GM21825 (cell line): ENCODE measurements around the gene ACOT8.

Experiments used
- ATAC-seq: cut with Tn5 transposase; IDR thresholded peaks from one replicate; pipeline ENCODE4 v1.9.1; 2021; ENCODE audit warnings: mild to moderate bottlenecking, moderate library complexity; ENCODE audit not compliant: unreplicated experiment

The ACOT8 gene

GRCh38 chr20:45859916-45860315, 2.7 kb upstream of the ACOT8 start:
- no peak for ATAC-seq

- peak; percentile 28 for ATAC-seq
These were observed 657 bp upstream of the ACOT8 start for GRCh38 chr20:45857882-45858216.

GRCh38 chr20:45853484-45853883, 3.7 kb downstream of the ACOT8 start:
- no peak for ATAC-seq

- no peak for ATAC-seq
These were observed 4.9 kb downstream of the ACOT8 start for GRCh38 chr20:45852326-45852725.

- no peak for ATAC-seq
These were observed 5.7 kb downstream of the ACOT8 start for GRCh38 chr20:45851501-45851900.

GRCh38 chr20:45850926-45851325, 6.3 kb downstream of the ACOT8 start:
- no peak for ATAC-seq

- ATAC-seq: no peak
These were observed 7.0 kb downstream of the ACOT8 start for GRCh38 chr20:45850238-45850637.

GRCh38 chr20:45848969-45849582, 8.1 kb downstream of the ACOT8 start:
- ATAC-seq: no peak

GRCh38 chr20:45848421-45848820, 8.8 kb downstream of the ACOT8 start:
- ATAC-seq: no peak

- ATAC-seq: no peak
These were observed 11.7 kb downstream of the ACOT8 start for GRCh38 chr20:45845452-45845851.

GRCh38 chr20:45843506-45843905, 13.7 kb downstream of the ACOT8 start:
- ATAC-seq: no peak

- no peak for ATAC-seq
These were observed 14.9 kb downstream of the ACOT8 start for GRCh38 chr20:45842169-45842812.

GRCh38 chr20:45841407-45842129, 15.6 kb downstream of the ACOT8 start:
- ATAC-seq: no peak

GRCh38 chr20:45840700-45841198, 16.4 kb downstream of the ACOT8 start:
- no peak for ATAC-seq

GRCh38 chr20:45836841-45837240, 20.4 kb downstream of the ACOT8 start:
- ATAC-seq: no peak

- ATAC-seq: no peak
These were observed 21.4 kb downstream of the ACOT8 start for GRCh38 chr20:45835825-45836224.

- ATAC-seq: no peak
These were observed 21.8 kb downstream of the ACOT8 start for GRCh38 chr20:45835329-45835765.

GRCh38 chr20:45834797-45835161, 22.4 kb downstream of the ACOT8 start:
- ATAC-seq: no peak

GRCh38 chr20:45833883-45834796, 23.1 kb downstream of the ACOT8 start:
- ATAC-seq: no peak

- no peak for ATAC-seq
These were observed 23.9 kb downstream of the ACOT8 start, which contains the start of gene SNX21 for GRCh38 chr20:45833030-45833882. Gene SNX21 (plus strand): TSS chr20:45833799. CDS start chr20:45833920, 121 bp downstream.
